Stimulated activated CD4-positive, alpha-beta T cell treated with anti-CD3 and anti-CD28 coated beads, Interleukin-12 subunit alpha, Interleukin-12 subunit beta, amount 100 ng/mL, for 4 hours (primary cell): ENCODE results near the gene CACNA2D3.

Source experiments
- DNase-seq: peaks from one replicate; pipeline ENCODE4 v3.0.0-alpha.2; 2020

Gene CACNA2D3

DNA sequence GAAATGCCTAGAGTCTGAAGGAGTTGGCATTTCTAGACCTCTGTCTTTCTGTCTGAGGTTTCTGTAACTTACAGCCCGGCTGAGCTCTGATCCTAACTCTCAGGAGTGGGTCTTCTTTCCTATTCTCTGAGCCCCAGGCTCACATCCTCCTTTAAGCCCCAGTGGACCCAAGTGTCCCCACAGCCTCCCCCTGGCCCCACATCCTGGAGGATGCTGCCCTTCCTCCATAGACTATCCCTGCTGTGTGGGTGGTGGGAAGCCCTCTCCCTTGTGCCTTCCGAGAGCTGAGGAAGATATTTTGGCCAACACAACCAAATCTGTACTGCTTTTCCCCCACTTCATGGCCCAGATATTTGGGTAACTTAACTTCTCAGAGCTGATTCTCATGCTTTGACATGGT lies 654.2 kb downstream of the CACNA2D3 start:
- no peak for DNase-seq

DNA sequence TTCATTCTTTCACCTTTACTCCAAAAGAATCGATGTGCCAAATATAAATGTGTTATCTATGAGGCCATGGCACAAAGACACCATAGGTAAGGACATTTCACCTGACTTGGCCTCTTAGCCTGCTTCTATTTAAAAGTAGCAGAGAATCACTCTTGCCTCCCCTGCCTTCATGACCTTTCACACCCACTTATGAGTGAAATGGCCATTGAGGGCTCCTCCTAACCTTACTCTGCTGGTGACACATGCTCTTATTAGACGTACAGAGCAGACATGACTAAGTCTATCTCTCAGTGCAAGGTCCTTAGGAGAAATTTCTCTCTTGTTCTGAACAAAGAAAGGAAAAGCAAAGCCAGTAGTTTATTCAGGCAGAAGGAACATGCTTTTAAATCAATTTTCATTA lies 654.8 kb downstream of the CACNA2D3 start:
- DNase-seq = no peak

DNA sequence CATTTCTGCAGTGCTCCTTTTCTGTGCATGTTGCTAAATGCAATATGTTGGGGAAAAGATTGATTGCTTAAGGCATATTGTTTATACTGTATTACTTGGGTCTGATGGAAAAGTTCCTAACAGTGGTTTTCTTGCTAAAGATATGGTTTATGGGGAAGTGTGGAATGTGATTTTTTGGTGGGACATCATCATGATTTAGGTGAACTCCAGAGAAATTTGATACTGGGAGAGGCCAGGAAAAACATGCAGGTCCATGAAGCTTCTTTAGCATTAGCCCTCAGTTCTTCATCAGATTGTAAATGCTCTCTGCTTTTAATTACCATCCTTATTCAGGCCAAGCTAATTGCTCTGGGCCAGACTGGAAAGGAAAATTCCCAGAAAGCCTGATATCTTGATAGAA lies 658.0 kb downstream of the CACNA2D3 start:
- DNase-seq = no peak

DNA sequence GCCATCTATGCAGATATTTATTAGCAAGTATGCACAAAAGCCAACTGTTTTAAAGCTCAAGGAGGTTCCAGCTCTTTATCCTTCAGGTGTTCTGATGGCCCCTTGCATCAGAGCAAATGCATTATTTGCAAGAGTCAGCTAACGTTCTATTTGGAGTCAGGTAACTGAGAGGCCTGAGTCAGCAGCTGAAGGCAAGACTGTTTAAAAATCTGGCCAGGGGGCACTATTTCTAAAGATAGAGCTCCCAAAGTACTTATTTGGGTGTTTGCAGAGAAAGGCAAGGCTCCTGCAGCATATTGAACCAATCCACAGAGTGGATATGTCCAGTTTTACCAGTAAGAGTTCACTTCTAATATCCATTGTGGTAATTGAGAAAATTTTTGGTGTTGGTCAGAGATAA lies 659.4 kb downstream of the CACNA2D3 start:
- DNase-seq = no peak

DNA sequence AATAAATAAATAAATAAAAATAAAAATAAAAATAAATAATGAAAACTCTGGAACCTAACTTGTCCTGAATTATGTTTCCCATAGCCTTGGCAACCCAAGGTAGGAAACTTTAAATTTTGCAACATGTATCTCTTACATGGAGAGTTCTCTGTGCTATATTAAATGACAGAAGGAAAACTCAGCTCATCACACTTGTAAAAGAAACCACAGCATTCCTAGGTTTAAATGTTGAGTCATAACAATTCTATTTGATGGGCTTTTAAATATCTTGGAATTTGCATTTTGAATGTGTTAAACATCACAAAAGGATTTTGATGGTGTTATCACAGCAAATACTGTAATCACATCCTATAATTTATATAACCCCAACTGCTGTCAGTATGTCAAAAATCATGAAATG lies 661.3 kb downstream of the CACNA2D3 start:
- DNase-seq = no peak

DNA sequence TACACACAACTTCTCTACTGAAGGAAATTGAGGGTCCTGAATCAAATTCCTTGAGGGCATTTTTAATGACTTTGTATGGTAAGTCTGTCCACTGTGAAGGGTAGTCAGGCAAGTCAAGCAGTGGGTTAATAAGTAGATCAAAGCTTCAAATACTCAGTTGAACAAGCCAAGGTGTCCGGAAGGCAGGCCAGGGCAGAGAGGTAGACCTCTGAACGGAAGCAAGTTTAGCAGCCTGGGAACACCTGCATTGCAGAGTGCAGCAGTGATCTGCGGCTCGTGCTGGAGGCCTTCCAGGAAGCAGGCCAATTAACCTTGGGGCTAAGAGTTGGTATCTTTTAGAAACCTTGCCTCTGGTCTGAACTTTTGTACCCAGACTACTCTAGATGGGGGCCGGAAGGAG lies 661.7 kb downstream of the CACNA2D3 start:
- DNase-seq = no peak

DNA sequence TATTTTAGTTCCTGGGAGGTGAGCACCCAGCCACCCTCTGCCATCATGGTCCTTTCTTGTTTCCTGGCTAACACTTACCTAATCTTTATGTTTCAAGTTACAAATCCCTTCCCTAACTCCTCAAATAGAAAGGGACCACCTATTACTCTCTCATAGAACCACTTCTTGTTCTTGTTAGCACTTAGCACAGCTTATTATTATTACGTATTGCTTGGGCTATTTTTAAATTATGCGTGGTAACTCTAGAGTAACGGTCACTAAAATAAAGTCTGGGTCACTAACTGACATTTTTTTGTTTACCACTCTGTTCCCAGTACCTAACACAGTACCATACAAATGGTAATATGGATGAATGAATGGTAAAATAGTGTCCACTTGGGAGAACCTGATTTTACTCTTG lies 663.6 kb downstream of the CACNA2D3 start:
- no peak for DNase-seq

DNA sequence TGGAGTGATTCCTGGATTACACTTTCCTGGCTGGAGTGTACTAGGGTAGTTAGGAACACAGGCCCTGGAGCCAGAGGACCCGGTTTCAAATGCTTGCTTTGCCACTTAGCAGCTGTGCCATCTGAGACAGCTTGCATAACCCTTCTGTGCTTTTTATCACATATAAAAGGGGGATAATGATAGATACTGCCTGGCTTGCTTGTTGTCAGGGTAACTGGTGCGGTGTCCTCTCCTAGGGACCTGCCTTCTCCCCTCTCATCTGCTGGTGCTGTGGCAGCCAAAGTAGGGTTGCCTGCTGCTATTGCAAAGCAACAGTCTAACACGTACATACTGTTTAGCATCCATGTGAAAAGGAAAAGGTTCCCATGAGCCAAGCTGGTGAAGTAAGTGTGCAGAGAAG lies 667.7 kb downstream of the CACNA2D3 start:
- DNase-seq = no peak

DNA sequence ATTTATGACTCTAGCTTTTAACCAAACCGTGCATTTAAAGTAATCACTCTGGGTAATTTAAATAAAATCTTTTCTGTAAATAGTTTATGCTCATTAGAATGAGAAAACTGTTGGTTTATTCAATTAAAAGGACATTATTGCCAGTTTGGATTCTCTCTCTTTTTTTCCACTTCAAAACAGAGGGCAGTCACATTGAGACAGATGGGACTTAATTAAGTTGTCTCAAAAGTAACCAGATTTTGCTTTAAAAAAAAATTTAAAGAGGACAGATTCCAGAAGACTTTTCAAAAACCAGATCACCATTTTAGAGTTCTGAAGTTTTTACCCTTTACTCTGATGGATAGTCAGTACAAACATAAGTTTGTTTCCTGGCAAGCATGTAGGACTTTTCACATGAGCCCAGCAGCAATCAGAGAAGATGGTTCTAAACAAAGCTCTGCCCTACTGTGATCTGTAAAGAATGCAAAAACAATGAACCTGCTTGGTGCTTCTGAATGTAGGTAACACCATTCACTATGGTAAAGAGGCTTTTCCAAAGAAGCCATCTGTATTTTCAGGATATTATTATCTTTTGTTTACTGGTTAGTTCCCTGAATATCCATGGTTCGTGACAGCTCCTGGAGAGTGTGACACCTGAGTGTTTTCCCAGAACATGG lies 669.3 kb downstream of the CACNA2D3 start:
- no peak for DNase-seq

DNA sequence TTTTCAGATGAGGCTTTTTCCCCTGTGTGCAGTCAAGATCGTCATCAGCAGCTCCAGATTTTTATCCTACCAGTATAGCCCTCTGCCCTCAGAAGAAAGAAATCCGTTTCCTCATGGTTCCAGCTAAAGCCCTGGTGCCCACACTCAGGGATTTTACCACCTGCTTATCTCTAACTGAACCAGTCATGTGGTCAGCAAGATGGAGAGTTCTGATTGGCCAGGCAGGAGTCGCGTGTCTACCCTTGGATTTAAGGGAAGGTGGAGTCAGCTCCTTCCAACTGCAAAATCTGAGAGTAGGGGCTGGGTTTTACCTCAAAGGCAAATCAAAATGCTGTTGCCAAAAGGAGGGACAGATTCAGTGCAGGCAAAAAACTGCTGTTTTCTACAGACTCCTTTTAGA lies 670.2 kb downstream of the CACNA2D3 start:
- DNase-seq = no peak

DNA sequence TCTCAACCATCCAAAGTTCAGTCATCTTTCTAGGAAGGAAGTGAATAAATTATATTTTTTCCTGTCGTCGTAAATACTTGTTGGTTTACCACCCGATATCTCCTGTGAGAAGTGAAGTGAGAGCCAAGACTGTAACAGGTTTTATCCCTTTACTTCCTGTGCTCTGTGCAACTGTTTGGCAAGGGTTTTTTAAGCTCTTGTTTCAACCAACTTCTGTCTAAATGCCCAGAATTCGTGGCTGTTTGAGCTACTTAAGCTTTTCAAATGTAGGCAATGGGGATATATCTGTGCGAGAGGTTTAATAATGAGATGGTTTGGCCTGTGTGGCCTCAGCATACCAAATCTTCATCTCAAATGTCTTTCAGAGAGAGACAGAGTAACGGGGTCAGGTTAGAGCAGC lies 670.8 kb downstream of the CACNA2D3 start:
- no peak for DNase-seq

DNA sequence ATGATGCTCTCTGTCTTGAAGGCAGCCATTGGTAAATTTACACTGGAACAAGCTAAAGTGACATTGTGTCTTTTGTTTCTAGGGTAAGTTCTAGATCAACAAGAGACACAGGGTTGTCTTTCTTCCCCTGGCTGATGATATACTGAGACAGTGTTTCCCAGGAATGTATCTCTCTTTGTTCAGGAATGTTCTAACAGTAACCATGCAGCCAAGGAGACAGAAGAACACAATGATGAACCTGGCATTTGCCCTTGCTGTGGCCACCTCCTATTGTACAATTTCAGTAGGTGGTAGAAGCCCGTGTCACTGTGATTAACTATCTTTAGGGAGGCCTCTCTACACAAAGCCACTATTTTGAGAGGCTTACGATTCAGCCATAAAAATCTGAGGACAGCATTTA lies 674.8 kb downstream of the CACNA2D3 start:
- DNase-seq = no peak

DNA sequence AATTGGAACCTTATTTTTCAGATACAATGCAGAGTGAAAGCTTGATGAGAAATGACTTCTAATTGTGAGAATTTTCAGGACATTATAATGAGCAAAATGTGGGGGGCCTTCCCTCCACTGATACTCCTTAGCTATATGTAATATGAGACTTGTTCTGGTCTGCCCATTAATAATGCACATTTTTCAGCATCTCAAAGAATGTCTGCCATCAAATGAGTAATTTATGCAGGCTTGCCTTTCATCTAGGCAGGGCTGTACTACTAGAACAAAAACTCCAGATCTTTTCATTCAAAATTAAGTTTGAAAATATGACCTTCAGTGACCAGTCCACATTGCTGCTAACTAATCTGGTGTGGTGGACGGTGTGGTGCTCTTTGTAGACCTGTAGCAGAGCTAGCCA lies 678.1 kb downstream of the CACNA2D3 start:
- DNase-seq = no peak

DNA sequence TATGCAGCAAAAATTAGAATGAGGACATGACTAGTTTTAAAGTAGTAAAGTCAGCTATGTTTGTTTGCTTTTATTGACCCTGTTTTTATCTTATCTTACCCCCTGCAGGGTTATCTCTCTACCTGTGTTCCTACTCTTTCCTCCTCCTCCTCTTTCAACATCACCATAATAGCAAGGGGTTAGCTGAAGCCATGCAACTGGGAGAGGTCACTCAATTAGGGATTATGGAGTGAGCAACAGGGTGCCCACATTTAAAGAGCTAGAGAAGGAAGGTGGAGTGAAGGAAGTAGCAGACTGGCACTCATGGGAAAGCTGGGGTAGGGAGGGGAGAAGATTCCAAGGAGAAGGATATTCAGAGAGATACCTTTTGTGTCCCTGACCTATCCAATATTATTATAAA lies 679.6 kb downstream of the CACNA2D3 start:
- DNase-seq = no peak

DNA sequence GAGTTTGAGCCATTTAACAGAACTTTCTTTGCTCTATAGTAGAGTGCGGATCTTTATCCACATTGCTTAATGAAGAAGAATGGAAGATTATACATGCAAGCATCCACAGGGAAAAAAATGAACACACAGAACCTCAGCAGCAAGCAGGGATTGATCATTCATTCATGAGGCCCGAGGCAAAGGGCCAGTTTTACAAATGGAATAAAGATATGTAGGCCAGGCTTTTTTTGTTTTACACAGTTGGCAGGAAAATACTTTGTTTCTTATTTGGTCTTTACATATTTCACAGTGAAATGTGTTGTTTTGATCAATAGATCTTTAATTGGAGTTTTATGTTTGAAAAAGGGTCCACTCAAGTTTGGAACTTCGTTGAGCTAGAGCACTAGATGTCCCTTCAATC lies 688.0 kb downstream of the CACNA2D3 start:
- no peak for DNase-seq

DNA sequence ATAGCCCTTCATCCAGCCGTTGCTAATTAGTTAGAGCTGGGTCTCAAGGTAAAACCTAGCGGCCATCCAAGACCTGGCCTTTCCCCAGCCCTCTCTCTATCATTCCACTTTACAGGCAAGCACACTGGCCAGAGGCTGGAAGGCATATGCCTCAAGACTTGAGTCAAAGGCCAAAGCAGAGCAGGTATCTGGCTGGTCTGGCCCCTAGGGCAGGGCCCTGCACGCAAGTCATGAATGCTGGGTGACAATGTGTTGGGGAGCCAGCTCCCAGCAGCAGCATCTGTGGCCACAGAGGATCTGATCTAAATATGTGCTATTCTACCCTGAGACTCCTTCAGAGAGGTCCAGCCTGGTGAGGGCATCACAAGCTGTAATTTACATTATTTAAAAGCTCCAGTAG lies 691.9 kb downstream of the CACNA2D3 start:
- DNase-seq = no peak

DNA sequence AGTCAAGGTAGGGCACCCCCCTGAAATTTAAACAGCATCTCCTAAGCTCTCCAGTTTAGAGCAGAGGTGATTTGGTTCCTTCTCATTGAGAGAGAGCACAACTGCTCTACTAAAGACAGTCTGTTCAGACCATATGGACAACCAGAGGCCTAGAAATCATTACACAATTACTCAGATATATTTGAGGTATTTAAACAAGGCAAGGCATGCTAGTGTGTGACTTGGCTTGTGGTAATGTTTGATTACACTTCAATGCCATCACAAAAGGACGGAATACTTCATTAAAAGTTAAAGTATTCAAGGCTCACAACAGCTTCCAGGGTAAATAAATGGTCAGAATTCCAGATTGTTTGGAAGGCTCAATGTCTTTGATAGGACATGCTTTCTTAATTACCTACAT lies 695.3 kb downstream of the CACNA2D3 start:
- no peak for DNase-seq

DNA sequence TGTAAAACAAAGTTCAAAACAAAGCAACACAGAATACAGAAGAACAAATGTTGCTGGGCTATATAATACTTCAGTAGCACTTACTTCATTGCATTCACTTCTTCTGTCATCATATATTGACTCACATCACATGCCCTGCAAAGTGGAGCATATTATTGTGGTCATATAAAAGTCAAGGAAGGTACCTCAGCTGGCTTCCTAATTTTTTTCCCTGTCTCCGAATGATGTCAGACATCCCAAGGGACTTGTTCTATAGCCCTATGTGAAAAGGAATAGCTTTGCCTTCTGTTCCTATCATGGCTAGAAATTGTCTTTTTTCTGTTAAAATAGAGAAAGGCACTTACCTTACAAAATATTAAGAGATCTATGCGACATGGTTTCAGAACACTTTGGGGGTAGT lies 696.1 kb downstream of the CACNA2D3 start:
- no peak for DNase-seq

DNA sequence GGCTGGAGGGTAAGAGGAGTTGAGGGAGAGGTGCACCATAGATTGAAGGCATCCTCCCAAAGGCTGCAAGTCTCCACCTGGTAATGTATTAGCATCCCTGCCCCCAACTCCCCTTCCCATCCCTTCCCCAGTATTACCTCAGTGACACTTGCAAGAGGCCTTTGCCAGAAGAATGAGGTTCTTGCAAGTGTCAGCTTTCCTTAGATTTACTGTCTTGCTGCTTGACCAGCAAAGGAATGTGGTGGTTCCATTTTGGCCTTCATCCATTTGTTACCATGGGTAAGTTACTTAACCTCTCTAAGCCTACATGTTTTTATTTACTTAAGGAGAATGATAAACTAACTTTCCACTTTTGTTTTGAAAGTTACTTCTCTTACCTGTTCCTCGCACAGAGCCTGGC lies 696.6 kb downstream of the CACNA2D3 start:
- no peak for DNase-seq

DNA sequence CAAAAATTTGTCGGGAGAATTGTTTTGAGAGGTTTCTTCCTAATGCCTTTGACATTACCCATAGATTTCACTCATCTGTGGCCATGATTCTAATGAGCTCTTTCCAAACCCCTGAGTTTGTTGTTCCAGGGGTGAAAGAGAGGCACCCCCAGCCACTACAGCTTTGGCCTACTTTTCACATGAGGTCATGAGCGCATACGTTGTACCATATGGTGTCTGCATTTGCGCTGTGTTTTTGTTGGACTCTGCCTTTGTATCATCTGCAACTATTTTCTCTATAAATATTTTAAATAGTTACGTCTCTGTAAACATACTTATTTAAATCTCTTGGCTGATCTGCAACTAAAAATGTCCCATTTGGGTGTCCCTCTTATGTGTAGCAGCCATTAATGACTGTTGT lies 697.6 kb downstream of the CACNA2D3 start:
- DNase-seq = no peak

DNA sequence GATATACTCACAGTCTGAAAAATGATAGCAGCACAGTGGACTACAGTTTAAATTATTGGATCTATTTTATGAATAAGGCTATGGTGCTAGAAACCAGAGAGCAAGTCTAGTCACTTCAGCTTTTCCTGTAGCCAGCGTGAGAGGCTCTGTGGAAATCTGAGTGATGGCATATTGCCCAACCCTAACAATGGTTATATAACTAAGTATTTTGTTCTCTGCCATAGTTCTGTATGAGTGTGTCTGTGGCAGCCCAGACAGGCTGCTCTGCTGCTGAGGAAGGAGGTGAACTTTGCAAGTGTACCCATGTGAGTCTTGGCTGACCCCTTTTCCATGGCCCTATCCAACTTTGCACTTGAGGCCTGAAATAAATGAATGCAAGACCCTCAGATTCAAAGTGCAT lies 699.9 kb downstream of the CACNA2D3 start:
- DNase-seq = no peak

DNA sequence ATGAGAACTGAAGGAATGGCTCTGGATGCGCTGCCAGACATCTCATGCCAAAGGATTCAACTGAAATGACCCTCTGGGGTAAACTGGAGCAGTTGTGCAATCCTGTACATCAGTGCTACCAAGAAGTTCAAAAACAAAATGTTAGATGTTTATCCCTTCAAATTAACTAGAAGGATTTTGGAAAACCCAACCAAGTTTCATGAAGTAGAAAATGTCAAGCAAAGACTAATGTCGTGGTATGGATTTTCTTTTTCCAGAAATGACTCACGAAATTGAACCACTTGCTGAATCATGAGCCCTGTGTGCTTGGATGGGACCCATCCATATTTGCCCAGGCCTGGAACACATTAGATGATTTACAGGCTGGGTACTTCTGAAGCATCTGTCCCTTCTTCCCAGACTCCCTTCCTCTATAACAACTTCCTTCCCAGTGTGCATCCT lies 703.9 kb downstream of the CACNA2D3 start:
- no peak for DNase-seq

DNA sequence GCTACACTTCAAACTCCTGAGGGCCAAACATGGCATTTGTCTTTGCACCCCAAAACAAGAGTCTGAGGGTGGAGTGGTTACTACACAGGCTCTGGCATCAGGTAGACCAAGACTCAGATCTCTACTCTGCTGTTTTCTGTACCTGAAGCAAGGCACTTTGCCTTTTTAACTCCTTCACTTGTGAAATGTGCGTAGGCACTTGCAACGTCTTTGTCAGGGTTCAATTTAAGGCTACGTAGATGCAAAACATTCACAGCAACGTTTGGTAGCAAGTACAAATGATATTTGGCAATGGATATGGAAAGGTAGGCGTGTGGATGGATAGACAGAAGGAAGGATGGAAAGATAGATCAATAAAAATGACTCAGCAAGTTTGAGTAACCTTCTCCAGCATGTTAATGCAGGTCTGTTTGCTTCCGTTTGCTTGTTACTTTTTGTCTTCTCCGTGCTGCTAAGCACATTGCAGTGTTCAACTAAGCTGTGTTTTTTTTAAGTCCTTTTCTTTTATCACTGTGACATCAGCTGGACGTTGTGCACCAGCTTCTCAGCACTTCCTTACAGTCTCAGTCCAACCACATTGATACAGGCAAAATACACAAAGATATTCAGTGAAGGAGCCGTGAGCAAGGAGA lies 704.8 kb downstream of the CACNA2D3 start:
- DNase-seq = no peak

DNA sequence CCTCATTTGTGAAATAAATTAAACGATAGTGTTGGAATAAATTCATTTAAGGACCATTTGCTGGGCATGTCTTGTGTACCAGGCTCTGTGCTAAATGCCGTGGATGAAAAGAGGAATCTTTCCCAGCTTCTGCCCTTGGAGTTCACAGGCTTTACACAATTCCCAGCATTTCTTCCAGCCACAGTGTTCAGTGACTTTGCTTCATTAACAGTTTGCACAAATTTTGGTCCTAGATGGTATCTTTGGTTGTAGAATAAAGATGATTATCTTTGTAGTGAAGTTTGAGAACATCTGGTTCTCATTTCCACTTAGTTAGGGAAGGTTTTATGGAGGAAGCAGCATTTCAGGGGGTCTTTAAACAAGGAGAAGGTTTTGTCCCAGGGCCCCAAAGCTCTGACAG lies 705.4 kb downstream of the CACNA2D3 start:
- no peak for DNase-seq

DNA sequence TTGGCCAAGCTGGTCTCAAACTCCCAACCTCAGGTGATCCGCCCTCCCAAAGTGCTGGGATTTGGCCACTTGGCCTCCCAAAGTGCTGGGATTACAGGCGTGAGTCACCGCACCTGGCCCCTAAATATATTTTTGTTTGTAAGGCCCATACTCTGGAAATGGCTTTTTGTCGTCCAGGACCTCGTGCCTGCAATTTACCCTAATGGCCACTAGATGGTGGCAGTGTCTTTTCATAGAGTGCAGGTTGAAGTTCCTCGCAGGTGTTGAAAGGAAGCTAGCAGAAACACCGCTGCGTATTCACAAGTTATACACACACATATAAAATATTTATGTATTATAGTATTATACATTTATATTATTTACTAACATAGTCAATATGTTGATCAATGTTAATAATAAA lies 708.3 kb downstream of the CACNA2D3 start:
- DNase-seq = no peak
